ENCODE results near the gene RNF31.

Gene RNF31

DNA sequence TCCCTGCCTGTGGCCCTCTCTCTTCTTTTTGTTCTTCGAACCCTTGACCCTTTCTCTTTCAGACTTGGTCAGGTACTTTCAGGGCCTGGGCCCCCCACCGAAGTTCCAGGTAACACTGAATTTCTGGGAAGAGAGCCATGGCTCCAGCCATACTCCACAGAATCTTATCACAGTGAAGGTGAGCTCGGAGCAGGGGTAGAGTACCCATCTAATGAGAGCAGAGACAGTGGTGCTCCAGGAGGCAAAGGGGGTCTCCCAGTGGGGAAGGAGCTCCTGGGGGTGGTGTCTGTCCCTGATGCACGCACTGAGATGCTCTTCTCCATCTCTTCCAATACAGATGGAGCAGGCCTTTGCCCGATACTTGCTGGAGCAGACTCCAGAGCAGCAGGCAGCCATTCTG lies 18.5 kb downstream of the RNF31 start:
- no peaks in the 10 kb centered on the region for H3K9me3 ChIP-seq (replicated peaks; ENCODE audit: insufficient read depth, low read length)
- H4K20me1 ChIP-seq (ENCODE audit: insufficient read depth, low read length) = no peaks in the 10 kb centered on the region
- DNase-seq = no peak
- no peaks in the 10 kb centered on the region for H3K9me2 ChIP-seq (replicated peaks; ENCODE audit: insufficient read depth, low read length)
- H3K36me3 ChIP-seq (replicated peaks; ENCODE audit: insufficient read depth, low read length) = no peaks in the 10 kb centered on the region
- H3K27ac ChIP-seq (ENCODE audit: low read length) = no peak overlapping the region
- no peak overlapping the region for H2AFZ ChIP-seq (ENCODE audit: low read length)
- TF ChIP-seq EZH2phosphoT487 (IDR thresholded peaks at IDR 0.05; ENCODE audit: low read length) = no peak
- no peak for TF ChIP-seq EZH2 (optimal IDR thresholded peaks at IDR 0.05; ENCODE audit: low read depth, low read length)
- TF ChIP-seq, protein P1, sequence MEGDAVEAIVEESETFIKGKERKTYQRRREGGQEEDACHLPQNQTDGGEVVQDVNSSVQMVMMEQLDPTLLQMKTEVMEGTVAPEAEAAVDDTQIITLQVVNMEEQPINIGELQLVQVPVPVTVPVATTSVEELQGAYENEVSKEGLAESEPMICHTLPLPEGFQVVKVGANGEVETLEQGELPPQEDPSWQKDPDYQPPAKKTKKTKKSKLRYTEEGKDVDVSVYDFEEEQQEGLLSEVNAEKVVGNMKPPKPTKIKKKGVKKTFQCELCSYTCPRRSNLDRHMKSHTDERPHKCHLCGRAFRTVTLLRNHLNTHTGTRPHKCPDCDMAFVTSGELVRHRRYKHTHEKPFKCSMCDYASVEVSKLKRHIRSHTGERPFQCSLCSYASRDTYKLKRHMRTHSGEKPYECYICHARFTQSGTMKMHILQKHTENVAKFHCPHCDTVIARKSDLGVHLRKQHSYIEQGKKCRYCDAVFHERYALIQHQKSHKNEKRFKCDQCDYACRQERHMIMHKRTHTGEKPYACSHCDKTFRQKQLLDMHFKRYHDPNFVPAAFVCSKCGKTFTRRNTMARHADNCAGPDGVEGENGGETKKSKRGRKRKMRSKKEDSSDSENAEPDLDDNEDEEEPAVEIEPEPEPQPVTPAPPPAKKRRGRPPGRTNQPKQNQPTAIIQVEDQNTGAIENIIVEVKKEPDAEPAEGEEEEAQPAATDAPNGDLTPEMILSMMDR (IDR thresholded peaks at IDR 0.05; ENCODE audit: low read length) = no peak
- no peaks in the 10 kb centered on the region for H3K27me3 ChIP-seq (replicated peaks; ENCODE audit: insufficient read depth, low read length)
- H3F3A ChIP-seq (ENCODE audit: insufficient read depth, low read length) = no peaks in the 10 kb centered on the region
- no peak overlapping the region for H3K4me3 ChIP-seq (ENCODE audit: low read length)
- H3K4me1 ChIP-seq (ENCODE audit: low read length) = no peaks in the 10 kb centered on the region
- H3K4me2 ChIP-seq (ENCODE audit: low read depth, low read length) = no peak overlapping the region
- H3K9ac ChIP-seq (ENCODE audit: low read length) = no peak overlapping the region
- H3K79me2 ChIP-seq (ENCODE audit: low read length) = peaks cover 12% of the 10 kb centered on the region

DNA sequence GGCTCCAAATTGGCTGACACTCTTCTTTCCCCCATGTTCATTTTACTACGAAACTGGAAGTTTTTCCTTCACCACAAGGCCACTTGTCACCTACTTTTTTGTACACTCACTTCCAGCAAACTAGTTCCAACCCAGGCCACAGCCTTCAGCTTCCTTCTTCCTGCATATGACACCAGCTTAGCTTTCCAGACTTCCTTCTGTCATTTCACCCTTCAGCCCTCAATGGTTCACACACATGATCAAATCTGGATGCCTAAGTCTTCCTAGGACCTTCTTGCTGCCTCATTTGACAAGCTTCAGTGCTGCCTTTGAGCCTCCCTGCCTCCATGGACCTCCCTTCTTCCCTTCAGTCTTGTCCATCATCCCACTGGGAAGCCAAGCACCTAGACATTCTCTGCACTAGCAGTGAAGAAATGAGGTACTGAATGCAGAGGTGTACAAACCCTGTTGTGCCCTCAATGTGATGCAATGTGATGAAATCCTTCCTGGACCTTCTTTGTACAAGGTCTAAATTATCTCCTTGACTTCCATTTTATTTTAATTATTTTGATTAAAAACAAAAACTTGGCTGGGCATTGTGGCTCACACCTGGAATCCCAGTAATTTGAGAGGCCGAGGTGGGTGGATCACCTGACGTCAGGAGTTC lies 20.3 kb downstream of the RNF31 start:
- Histone ChIP-seq H4K20me1 (ENCODE audit: insufficient read depth, low read length) (no peaks in the 10 kb centered on the region), H2AFZ (ENCODE audit: low read length) (no peak overlapping the region), H3K4me2 (ENCODE audit: low read depth, low read length) (no peak overlapping the region), H3K4me1 (ENCODE audit: low read length) (no peaks in the 10 kb centered on the region), H3F3A (ENCODE audit: insufficient read depth, low read length) (no peaks in the 10 kb centered on the region), H3K9me3 (replicated peaks; ENCODE audit: insufficient read depth, low read length) (no peaks in the 10 kb centered on the region), H3K9ac (ENCODE audit: low read length) (no peak overlapping the region), H3K27ac (ENCODE audit: low read length) (no peak overlapping the region), H3K79me2 (ENCODE audit: low read length) (no peaks in the 10 kb centered on the region), H3K27me3 (replicated peaks; ENCODE audit: insufficient read depth, low read length) (no peaks in the 10 kb centered on the region), H3K4me3 (ENCODE audit: low read length) (no peak overlapping the region), H3K36me3 (replicated peaks; ENCODE audit: insufficient read depth, low read length) (no peaks in the 10 kb centered on the region), H3K9me2 (replicated peaks; ENCODE audit: insufficient read depth, low read length) (no peaks in the 10 kb centered on the region)
- no peak for TF ChIP-seq EZH2phosphoT487 (IDR thresholded peaks at IDR 0.05; ENCODE audit: low read length)
- TF ChIP-seq, protein P1 (IDR thresholded peaks at IDR 0.05; ENCODE audit: low read length) = no peak
- no peak for TF ChIP-seq EZH2 (optimal IDR thresholded peaks at IDR 0.05; ENCODE audit: low read depth, low read length)
- no peak for DNase-seq

DNA sequence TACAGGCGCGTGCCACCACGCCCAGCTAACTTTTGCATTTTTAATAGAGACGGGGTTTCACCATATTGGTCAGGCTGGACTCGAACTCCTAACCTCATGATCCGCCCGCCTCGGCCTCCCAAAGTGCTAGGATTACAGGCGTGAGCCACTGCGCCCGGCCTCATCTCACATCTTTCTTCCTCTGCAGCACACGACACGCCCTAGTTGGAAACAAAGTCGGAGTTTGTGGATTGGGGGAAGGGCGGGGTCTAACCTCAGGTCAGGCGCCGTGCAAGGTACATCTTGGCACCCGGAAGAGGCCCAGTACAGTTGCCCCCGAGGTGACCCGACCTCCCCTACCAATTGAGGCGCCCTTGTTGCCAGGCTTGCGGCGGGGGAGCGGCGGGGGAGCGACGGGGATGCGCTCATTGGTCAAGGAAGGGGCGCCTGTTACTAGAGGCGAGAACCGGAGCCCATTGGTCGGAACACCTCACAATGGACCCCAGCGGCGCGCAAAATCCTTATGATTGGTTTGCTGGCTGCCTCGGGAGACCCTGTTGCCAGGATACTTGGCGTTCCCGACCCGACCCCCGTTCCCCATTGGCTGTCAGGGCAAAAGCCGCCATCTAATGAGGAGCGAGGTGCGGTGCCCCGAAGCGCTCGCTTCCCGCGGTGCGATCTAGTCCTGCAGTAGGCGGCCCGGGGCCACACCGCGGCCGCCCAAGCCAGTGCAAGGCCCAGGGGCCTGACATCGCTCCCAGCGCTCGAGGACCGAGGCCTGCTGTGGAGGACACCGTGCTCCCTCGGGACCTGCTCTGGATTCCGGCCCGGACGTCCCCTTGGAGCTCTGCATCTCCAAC lies 24.3 kb downstream of the RNF31 start, which contains the start of gene REC8:
Gene REC8 (plus strand): TSS at position 659 of the 839 bp plus-strand sequence. CDS start 473 bp downstream, outside the sequence.
- no peaks in the 10 kb centered on the region for H3K9me2 ChIP-seq (replicated peaks; ENCODE audit: insufficient read depth, low read length)
- H3K4me3 ChIP-seq (ENCODE audit: low read length) = no peak within 1 kb of the TSS
- no peaks in the 10 kb centered on the region for H3K27me3 ChIP-seq (replicated peaks; ENCODE audit: insufficient read depth, low read length)
- no peak within 1 kb of the TSS for H3K9ac ChIP-seq (ENCODE audit: low read length)
- H3K4me1 ChIP-seq (ENCODE audit: low read length) = no peaks in the 10 kb centered on the region
- H2AFZ ChIP-seq (ENCODE audit: low read length) = no peak within 1 kb of the TSS
- H3K79me2 ChIP-seq (ENCODE audit: low read length) = no peaks in the 10 kb centered on the region
- no peak for DNase-seq
- no peaks in the 10 kb centered on the region for H3K36me3 ChIP-seq (replicated peaks; ENCODE audit: insufficient read depth, low read length)
- H4K20me1 ChIP-seq (ENCODE audit: insufficient read depth, low read length) = no peaks in the 10 kb centered on the region
- no peaks in the 10 kb centered on the region for H3F3A ChIP-seq (ENCODE audit: insufficient read depth, low read length)
- TF ChIP-seq, protein P1 (IDR thresholded peaks at IDR 0.05; ENCODE audit: low read length) = no peak
- no peak for TF ChIP-seq EZH2 (optimal IDR thresholded peaks at IDR 0.05; ENCODE audit: low read depth, low read length)
- TF ChIP-seq EZH2phosphoT487 (IDR thresholded peaks at IDR 0.05; ENCODE audit: low read length) = no peak
- H3K27ac ChIP-seq (ENCODE audit: low read length) = no peak within 1 kb of the TSS
- no peak within 1 kb of the TSS for H3K4me2 ChIP-seq (ENCODE audit: low read depth, low read length)
- H3K9me3 ChIP-seq (replicated peaks; ENCODE audit: insufficient read depth, low read length) = no peaks in the 10 kb centered on the region
